Kidney epithelial cell (primary cell): ENCODE results near the gene INPP5B. TPM values are rescaled to one million over a fixed set of nuclear protein-coding genes. Genes with fewer than 3 reads are reported as not detected.

Source experiments
- DNase-seq: peaks from one replicate; pipeline ENCODE4 v3.0.0-alpha.2; 2010; ENCODE audit warnings: low read depth
- H3K27me3 ChIP-seq: 2 replicates; pipeline ENCODE4 v1.6.0; 2011; ENCODE audit warnings: low read length; ENCODE audit not compliant: control insufficient read depth, insufficient read depth
- H3K36me3 ChIP-seq: 2 replicates; pipeline ENCODE4 v1.5.1; 2011; ENCODE audit warnings: low read length; ENCODE audit not compliant: control insufficient read depth, insufficient read depth
- H3K4me3 ChIP-seq: 2 replicates; pipeline ENCODE4 v1.5.1; 2011; ENCODE audit warnings: low read depth, mild to moderate bottlenecking, control low read depth, low read length
- total RNA-seq: library from RNA; depleted of rRNA; stranded (reverse); fragments of >200 nt; gene quantifications from 2 replicates; pipeline ENCODE4 v1.2.3, GENCODE V29; 2015
- TF ChIP-seq, protein P1 (sequence below): IDR thresholded peaks from 2 replicates; pipeline ENCODE4 v1.5.1; 2011; ENCODE audit warnings: mild to moderate bottlenecking, moderate library complexity, low read length, control low read depth, inconsistent platforms; ENCODE audit not compliant: insufficient read depth, poor library complexity, severe bottlenecking

INPP5B gene
- total RNA-seq, 1 donor from 2014 or later: 18.9 TPM

DNA sequence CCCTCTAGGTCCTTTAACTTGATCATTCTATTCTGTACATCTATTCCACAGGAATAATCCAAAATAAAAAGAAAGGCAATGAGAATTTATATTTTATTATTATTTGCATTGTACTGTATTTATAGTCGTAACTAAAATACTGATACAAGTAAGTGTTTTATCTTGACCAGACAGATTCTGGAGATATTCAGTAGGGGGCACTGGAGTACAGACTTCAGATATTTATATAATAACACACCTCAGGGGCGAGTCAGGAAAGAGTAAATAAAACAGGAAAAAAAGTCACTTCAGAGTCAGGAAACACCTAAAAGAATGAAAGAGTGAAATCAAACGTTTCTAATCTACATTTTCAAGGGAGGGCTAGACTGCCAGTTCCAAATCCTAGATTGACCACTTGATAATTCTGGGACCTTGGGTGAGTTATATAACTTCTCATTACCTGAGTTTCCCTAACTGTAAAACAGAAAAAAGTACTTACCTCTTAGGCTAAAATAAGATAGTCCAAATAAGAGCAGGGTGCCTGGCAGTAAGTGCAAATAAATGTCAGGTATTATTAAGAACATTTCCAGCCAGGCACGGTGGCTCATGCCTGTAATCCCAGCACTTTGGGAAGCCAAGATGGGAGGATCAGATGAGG lies 56.4 kb downstream of the INPP5B start:
- Histone ChIP-seq H3K4me3 (no peak overlapping the region), H3K36me3 (peaks cover 2% of the 10 kb centered on the region), H3K27me3 (no peaks in the 10 kb centered on the region)
- no peak for DNase-seq
- TF ChIP-seq, protein P1, sequence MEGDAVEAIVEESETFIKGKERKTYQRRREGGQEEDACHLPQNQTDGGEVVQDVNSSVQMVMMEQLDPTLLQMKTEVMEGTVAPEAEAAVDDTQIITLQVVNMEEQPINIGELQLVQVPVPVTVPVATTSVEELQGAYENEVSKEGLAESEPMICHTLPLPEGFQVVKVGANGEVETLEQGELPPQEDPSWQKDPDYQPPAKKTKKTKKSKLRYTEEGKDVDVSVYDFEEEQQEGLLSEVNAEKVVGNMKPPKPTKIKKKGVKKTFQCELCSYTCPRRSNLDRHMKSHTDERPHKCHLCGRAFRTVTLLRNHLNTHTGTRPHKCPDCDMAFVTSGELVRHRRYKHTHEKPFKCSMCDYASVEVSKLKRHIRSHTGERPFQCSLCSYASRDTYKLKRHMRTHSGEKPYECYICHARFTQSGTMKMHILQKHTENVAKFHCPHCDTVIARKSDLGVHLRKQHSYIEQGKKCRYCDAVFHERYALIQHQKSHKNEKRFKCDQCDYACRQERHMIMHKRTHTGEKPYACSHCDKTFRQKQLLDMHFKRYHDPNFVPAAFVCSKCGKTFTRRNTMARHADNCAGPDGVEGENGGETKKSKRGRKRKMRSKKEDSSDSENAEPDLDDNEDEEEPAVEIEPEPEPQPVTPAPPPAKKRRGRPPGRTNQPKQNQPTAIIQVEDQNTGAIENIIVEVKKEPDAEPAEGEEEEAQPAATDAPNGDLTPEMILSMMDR: peak; percentile 53

DNA sequence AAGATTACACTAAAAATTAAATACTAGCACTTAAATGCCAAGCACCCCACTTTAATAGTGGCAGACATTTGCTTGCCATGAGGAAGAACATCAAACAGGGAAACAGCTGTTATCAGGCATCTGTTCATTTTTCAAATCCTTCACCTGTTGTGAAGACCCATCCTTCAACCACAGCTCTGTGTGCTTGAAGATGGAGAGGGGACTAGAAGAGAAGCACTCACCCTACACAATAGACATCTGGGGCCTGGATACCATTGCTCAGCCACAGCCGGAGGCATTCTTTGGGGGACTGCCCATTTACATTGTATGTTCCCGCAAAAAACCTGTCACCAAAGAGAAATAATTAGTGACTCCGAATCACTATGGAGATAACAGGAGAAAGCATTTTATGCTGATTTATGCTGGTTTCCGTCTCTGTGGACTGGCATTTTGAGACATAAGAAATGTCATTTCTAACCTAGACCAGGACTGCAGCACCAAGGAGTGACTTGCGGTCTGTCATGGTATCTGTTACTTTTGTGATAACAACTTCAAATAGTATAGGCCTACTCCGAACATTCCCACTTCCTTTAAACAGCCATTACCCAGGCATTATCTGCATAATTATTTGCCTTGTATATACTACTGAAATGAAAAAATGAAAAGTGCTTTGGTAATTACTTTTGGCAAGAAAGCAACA lies 58.7 kb downstream of the INPP5B start:
- TF ChIP-seq, protein P1: no peak
- H3K4me3 ChIP-seq: no peak overlapping the region
- H3K36me3 ChIP-seq: peaks cover 4% of the 10 kb centered on the region
- H3K27me3 ChIP-seq: no peaks in the 10 kb centered on the region
- DNase-seq: no peak

DNA sequence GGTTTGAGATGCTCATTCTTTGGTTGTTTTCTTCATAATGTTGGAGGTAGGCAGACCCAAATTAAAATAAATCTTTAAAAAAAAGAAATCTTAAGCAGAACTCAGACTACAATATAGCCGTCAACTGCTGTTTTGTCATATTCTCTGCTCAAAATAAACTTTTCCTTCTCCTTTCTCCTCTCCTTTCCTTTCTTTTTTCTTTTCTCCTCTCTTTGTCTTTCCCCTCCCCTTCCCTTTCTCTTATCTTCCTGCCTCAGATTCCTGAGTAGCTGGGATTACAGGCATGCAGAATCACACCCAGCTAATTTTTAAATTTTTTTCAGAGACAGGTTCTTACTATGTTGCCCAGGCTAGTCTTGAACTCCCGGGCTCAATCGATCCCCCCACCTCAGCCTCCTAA lies 62.7 kb downstream of the INPP5B start:
- TF ChIP-seq, protein P1: no peak
- peaks cover 4% of the 10 kb centered on the region for H3K36me3 ChIP-seq
- no peak for DNase-seq
- H3K4me3 ChIP-seq: no peak overlapping the region
- H3K27me3 ChIP-seq: no peaks in the 10 kb centered on the region

DNA sequence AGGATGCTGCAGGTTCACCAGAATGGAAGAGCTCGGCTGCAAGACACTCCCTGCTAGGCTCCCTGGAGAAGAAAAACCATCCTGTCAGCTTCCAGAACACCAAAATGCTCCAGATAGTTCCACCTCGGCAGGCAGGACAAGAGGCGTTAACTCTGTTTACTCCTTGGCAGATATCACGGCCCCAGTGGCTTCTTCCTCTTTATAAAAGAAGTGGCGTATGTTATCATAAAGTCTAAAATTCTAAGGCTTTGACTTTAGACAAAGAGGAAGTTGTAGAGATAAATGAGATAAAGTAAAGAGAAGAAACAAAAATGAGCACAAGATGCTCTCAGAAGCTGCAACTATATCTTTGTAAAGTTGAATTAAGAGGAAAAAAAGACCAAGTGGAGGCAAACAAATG lies 63.2 kb downstream of the INPP5B start:
- H3K36me3 ChIP-seq: peaks cover 4% of the 10 kb centered on the region
- no peaks in the 10 kb centered on the region for H3K27me3 ChIP-seq
- no peak for DNase-seq
- H3K4me3 ChIP-seq: no peak overlapping the region
- TF ChIP-seq, protein P1: no peak

DNA sequence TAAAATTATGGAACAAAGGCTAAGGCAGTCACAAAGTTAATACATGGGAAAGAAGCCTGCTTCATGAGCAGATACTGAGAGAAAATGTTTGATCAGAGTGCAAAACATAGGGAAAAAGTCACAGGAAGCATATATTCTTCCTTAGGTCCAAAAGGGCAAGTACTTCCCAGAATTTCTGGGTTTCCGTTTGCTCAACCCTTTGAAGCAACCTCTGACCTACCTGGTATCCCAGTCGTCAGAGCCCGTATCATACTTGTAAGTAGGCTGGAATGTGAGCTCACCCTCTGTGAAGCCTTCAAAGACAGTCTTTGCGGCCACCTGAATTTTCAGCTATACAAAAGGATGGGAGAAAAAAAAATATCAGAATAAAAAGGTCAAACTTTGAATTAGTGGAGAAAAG lies 67.0 kb downstream of the INPP5B start:
- TF ChIP-seq, protein P1: no peak
- DNase-seq: no peak
- H3K27me3 ChIP-seq: no peaks in the 10 kb centered on the region
- H3K36me3 ChIP-seq: no peaks in the 10 kb centered on the region
- H3K4me3 ChIP-seq: no peak overlapping the region
